Motor neuron (in vitro differentiated cells): ENCODE data around the gene HDDC3. TPM values are rescaled to one million over a fixed set of nuclear protein-coding genes. Genes with fewer than 3 reads are reported as not detected.
"Not testable (repeated sequence)": the region's sequence is repeated elsewhere in the genome, so short reads cannot be mapped to it uniquely, and the experiment has no call there.

Source experiments
- ATAC-seq, 8 experiments: fragments of 200-7000 bp; cut with Tn5 transposase; replicated peaks in 6 of 8; 2 replicates each; pipeline ENCODE4 v1.8.0; 2021; ENCODE audit warnings: mild to moderate bottlenecking in 8 of 8, moderate library complexity in 8 of 8
- H3K27ac ChIP-seq, 2 donors: fragments of 250-450 bp; sonication (Bioruptor Pico); 2 replicates each; pipeline ENCODE4 v1.9.0; 2021; ENCODE audit warnings: antibody characterized with exemption in 2 of 2, mild to moderate bottlenecking in 2 of 2, moderate library complexity in 1 of 2
- H3K4me1 ChIP-seq, 2 donors: fragments of 250-450 bp; sonication (Bioruptor Pico); replicated peaks in 1 of 2; 2 replicates each; pipeline ENCODE4 v1.6.1; 2021; ENCODE audit warnings: antibody characterized with exemption in 2 of 2, mild to moderate bottlenecking in 2 of 2, moderate library complexity in 1 of 2
- H3K4me3 ChIP-seq, 5 donors: fragments of 250-450 bp; sonication (Bioruptor Pico); 2 replicates each; pipeline ENCODE4 v1.9.0; 2021; ENCODE audit warnings: antibody characterized with exemption in 5 of 5, mild to moderate bottlenecking in 5 of 5, moderate library complexity in 4 of 5
- WGBS, 10 experiments: fragments of 450-650 bp; shearing (Covaris generic); methylation state at CpG; one replicate each; pipeline ENCODE4 v1.0.0; 2022; 5-methylcytosine and 5-hydroxymethylcytosine counted together
- in situ Hi-C, 9 experiments: fragments of 400-800 bp; cut with MboI; loops; one replicate each; pipeline ENCODE4 v1.15.0; 2021; ENCODE audit warnings: low sequenced_read_pairs in 9 of 9, low pct_unique_long_range_greater_than_20kb in 2 of 9; ENCODE audit not compliant: unreplicated experiment in 9 of 9
- total RNA-seq, 8 experiments: library from RNA; unstranded; fragments of 300-600 nt; gene quantifications; 2 replicates each; pipeline versions ENCODE4 v1.2.3 to v1.2.4, GENCODE V29; 2022

HDDC3 gene
- total RNA-seq, 8 experiments from 2014 or later: 10.1 to 22.4 (median 13.6) TPM

DNA sequence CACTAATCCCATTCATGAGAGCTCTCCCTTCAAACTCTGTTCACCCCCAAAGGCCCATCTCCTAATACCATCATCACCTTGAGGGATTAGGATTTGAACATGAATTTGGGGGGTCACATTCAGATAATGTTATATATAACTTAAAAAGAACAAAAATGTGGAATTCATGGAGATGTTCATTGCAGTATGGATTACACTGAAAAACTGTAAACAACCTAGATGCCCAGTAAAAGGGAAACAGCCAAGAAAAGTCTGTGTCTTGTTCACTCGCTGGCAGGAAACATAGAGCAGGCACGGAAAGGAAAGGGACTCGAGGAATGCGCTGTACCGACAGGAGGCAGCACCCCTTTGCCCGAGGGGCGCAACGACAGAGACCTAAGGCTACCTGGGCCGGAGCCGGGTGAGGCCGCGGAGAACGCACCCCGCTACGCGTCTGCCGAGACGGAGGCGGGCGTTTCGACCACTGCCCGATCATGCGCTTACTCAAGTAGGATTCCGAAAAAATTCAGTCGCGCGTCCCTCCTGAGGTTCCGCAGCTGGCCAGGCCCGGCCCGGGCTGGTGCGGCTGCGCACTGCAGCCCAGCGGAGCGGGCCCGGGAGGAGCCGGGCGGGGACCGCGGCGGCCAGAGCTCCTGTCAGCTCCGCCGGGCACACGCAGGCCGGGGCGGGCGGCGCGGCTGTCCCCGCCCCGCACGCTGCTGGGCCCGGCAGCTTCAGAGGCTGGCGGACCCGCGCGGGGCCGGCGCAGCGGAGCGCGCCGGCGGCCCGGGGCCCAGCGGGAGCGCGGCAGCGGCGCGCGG, 30.1 kb downstream of the HDDC3 start:
- 0 to 3% (median 1%) methylated on average over 1 to 15 of the region's 71 CpGs; no CpG with 5 or more reads in 5 of the 10 experiments for WGBS, 10 experiments
- Histone ChIP-seq H3K4me3 (peak overlapping the region; percentile 52 to 64 (median 62)), H3K27ac (peak overlapping the region; percentile 50 to 74), H3K4me1 (peaks cover 8 to 14% of the 10 kb centered on the region in 2 donors)
- peak; percentile 86 to 92 (median 88) for ATAC-seq
- in situ Hi-C loops: no loop called here

DNA sequence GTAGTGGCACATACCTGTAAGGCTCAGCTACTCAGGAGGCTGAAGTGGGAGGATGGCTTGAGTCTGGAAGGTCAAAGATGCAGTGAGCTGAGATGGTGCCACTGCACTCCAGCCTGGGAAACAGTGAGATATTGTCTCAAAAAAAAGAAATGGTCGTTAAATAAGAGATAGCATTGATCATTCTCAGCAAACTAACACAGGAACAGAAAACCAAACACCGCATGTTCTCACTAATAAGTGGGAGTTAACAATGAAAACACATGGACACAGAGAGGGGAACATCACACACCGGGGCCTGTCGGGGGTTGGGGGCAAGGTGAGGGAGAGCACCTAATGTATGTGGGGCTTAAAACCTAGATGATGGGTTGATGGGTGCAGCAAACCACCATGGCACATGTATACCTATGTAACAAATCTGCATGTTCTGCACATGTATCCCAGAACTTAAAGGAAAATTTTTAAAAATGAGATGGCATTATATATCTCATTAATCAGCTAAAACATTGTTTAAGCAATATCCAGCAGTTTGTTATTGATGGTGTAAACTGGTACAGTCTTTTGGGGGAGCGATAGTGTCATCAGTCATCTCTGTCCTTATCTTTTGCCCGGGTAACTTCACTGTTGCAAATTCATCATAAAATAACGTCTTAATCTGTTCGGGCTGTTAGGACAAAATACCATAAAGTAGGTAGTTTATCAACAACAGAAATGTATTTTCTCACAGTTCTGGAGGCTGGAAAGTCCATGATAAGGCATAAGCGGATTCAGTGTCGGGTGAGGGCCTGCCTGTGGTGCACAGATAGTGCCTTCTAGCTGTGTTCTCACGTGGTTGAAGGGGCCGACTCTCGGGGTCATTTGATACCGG, 30.9 kb downstream of the HDDC3 start:
- Histone ChIP-seq H3K4me1 (peaks cover 8 to 14% of the 10 kb centered on the region in 2 donors), H3K4me3 (peak overlapping the region; percentile 52 to 64 (median 62)), H3K27ac (no peak overlapping the region)
- WGBS, 10 experiments: 21 to 93% (median 65%) methylated on average over 2 to 11 of the region's 14 CpGs
- in situ Hi-C loops: no loop called here
- ATAC-seq: no peak

- not testable (repeated sequence) for H3K27ac ChIP-seq
- 80 to 97% (median 89%) methylated on average over 1 to 14 of the region's 14 CpGs; no CpG with 5 or more reads in 2 of the 10 experiments for WGBS, 10 experiments
- in situ Hi-C loops: loop anchor here in 8 of 9 experiments (25.0 kb wide), 4 partner anchors 235 to 585 kb away; no protein-coding TSS in a partner anchor
Measured at GRCh38 chr15:90897131-90897655, 35.2 kb downstream of the HDDC3 start.

DNA sequence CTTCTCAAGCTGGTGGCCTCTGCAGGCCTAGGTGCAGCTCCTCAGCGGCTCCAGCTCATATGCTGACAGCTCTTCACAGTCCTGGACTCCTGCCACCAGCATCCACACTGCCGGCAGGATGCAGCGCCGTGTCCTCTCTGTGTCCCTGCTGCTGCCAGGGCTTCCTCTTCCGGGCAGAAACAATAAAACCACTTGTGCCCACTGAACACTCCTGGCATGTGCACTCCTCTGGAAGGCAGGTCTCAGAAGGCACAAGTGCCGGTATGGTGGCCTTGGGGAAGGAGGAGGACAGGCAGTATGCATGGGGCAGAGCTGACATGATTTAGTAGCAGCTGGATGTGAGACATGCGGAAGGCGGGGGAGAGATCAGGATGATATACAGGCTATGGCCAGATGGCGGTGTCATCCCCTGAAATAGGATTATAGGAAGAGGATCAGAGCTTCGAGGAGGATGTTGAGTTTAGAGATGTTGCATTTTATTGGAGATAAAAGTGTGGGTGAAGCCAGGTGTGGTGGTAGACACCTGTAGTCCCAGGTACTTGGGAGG, 36.7 kb downstream of the HDDC3 start:
- ATAC-seq: peak; percentile 83 to 97 (median 86)
- H3K27ac ChIP-seq: no peak overlapping the region
- in situ Hi-C loops: loop anchor here in 8 of 9 experiments (25.0 kb wide), 4 partner anchors 233 to 583 kb away; no protein-coding TSS in a partner anchor
- peaks cover 7 to 10% of the 10 kb centered on the region in 2 donors for H3K4me1 ChIP-seq
- 0 to 76% (median 37%) methylated on average over 1 to 8 of the region's 10 CpGs; no CpG with 5 or more reads in 2 of the 10 experiments for WGBS, 10 experiments
- H3K4me3 ChIP-seq: no peak overlapping the region

More at GRCh38 chr15:90897131-90897655, 35.2 kb downstream of the HDDC3 start:
- ATAC-seq, H3K4me3 ChIP-seq: not testable (repeated sequence)
- H3K4me1 ChIP-seq: peaks cover 2 to 12% of the 10 kb centered on the region in 2 donors

GRCh38 chr15:90893175-90894090, 38.9 kb downstream of the HDDC3 start:
- 80 to 100% (median 92%) methylated on average over 2 to 3 of the region's 33 CpGs; no CpG with 5 or more reads in 7 of the 10 experiments for WGBS, 10 experiments
- no peak for ATAC-seq
- peaks cover 15% of the 10 kb centered on the region in 2 donors for H3K4me1 ChIP-seq
- H3K4me3 ChIP-seq: no peak overlapping the region
- in situ Hi-C loops: loop anchor here in 8 of 9 experiments (25.0 kb wide), 4 partner anchors 231 to 581 kb away; no protein-coding TSS in a partner anchor
- H3K27ac ChIP-seq: no peak overlapping the region

GRCh38 chr15:90892498-90893174, 39.7 kb downstream of the HDDC3 start:
- no peak overlapping the region for H3K4me3 ChIP-seq
- 98 to 100% (median 100%) methylated on average over 1 to 8 of the region's 29 CpGs; no CpG with 5 or more reads in 6 of the 10 experiments for WGBS, 10 experiments
- in situ Hi-C loops: loop anchor here in 8 of 9 experiments (25.0 kb wide), 4 partner anchors 230 to 580 kb away; no protein-coding TSS in a partner anchor
- H3K27ac ChIP-seq: no peak overlapping the region
- no peak for ATAC-seq
- H3K4me1 ChIP-seq: peaks cover 15% of the 10 kb centered on the region in 2 donors

DNA sequence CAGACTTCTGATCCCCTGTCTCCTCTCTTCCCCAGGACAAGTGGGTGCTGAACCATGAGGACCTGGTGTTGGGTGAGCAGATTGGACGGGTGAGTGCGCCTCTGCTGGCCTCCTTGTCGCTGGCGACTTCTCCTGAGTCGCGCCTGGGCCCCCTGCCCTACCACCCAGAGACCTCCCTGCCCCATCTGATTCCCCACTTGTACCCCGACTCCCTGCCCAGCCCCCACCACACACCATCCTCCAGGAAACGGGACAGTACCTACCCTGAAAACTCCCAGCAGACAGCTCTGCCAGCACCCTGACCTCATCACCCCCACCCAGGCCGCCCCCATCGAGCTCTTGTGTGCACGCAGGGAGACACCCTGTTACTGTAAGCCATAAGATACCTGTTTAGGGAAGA, 40.3 kb downstream of the HDDC3 start:
- 92 to 94% methylated on average over 3 of the region's 11 CpGs; no CpG with 5 or more reads in 8 of the 10 experiments for WGBS, 10 experiments
- Histone ChIP-seq H3K27ac (no peak overlapping the region), H3K4me3 (no peak overlapping the region), H3K4me1 (peaks cover 15% of the 10 kb centered on the region in 2 donors)
- ATAC-seq: no peak
- in situ Hi-C loops: loop anchor here in 8 of 9 experiments (25.0 kb wide), 4 partner anchors 230 to 580 kb away; no protein-coding TSS in a partner anchor

- 70 to 92% (median 76%) methylated on average over 2 of the region's 8 CpGs; no CpG with 5 or more reads in 6 of the 10 experiments for WGBS, 10 experiments
- no peak for ATAC-seq
- in situ Hi-C loops: loop anchor here in 8 of 9 experiments (25.0 kb wide), 4 partner anchors 229 to 579 kb away; no protein-coding TSS in a partner anchor
- peaks cover 15% of the 10 kb centered on the region in 2 donors for H3K4me1 ChIP-seq
- H3K4me3 ChIP-seq: no peak overlapping the region
- H3K27ac ChIP-seq: no peak overlapping the region
Measured at GRCh38 chr15:90891346-90891949, 40.9 kb downstream of the HDDC3 start.

DNA sequence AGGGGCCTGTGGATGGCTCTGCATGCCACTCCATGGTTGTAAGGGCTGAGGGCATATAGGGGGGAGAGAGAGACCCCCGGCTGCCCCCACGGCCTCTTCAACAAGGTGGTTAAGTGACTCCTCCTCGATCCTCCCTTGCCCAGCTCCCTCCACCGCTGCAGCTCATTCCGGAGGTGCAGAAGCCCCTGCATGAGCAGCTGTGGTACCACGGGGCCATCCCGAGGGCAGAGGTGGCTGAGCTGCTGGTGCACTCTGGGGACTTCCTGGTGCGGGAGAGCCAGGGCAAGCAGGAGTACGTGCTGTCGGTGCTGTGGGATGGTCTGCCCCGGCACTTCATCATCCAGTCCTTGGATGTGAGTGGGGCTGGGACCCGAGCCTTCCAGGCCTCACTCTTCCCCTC, 41.5 kb downstream of the HDDC3 start:
- 40% methylated on average over 1 of the region's 12 CpGs; no CpG with 5 or more reads in 9 of the 10 experiments for WGBS, 10 experiments

DNA sequence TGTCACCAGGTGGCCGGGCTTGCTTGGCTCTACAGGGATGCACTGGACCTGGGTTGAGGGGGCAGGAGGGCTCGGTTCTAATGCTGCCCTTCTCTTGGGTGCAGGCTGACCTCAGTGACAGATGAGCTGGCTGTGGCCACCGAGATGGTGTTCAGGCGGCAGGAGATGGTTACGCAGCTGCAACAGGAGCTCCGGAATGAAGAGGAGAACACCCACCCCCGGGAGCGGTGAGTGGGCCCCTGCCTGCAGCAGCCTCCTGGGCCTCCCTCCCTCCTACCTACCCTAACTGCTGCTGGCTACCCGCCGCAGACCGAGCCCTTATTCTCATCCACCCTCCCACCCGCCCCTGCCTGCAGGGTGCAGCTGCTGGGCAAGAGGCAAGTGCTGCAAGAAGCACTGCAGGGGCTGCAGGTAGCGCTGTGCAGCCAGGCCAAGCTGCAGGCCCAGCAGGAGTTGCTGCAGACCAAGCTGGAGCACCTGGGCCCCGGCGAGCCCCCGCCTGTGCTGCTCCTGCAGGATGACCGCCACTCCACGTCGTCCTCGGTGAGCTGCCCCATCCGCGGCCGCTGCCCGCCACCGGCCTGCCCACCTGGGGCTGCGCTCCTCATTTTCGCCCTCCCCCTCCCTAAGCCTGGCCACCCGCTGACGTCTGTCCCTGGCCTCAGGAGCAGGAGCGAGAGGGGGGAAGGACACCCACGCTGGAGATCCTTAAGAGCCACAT, 42.5 kb downstream of the HDDC3 start:
- in situ Hi-C loops: loop anchor here in 8 of 9 experiments (10.0 to 25.0 kb wide), 5 partner anchors 228 to 578 kb away; no protein-coding TSS in a partner anchor
- ATAC-seq: peak in 5 of 8 experiments; percentile 5 to 22 (median 18)
- WGBS, 10 experiments: 33 to 83% (median 59%) methylated on average over 2 to 4 of the region's 31 CpGs; no CpG with 5 or more reads in 6 of the 10 experiments
- Histone ChIP-seq H3K4me1 (peaks cover 9 to 18% of the 10 kb centered on the region in 2 donors), H3K4me3 (no peak overlapping the region), H3K27ac (no peak overlapping the region)

More for the DNA sequence above, 41.5 kb downstream of the HDDC3 start:
- Histone ChIP-seq H3K4me1 (peaks cover 15% of the 10 kb centered on the region in 2 donors), H3K27ac (peak overlapping the region in 1 of 2 donors; percentile 14), H3K4me3 (no peak overlapping the region)
- in situ Hi-C loops: loop anchor here in 8 of 9 experiments (25.0 kb wide), 4 partner anchors 229 to 579 kb away; no protein-coding TSS in a partner anchor
- ATAC-seq: peak in 3 of 8 experiments; percentile 17 to 32 (median 29)
